Measurements from ENCODE around the gene ARR3.

ARR3 gene

DNA sequence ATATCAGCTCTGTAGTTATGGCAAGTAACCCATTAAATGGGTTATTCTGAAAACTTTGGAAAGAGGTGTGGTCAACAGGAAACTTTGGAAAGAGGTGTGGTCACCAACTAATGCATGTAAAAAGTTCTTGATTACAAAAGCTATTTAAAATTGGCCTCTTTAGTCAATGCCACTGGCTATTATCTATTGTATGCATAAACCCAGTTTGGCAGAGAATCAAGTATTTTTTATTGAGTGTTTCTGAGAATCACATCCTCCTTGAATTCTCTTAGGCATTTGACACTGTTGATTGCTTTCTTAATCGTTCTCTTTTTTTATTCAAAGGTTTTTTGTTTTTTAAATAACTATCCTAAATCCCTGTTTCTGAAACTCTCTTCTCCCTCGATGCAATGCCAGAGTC is 15.6 kb upstream of the ARR3 start:
- H3K4me3 ChIP-seq (replicated peaks; ENCODE audit: low read depth, low read length), result no peak overlapping the region
- TF ChIP-seq, protein P1, sequence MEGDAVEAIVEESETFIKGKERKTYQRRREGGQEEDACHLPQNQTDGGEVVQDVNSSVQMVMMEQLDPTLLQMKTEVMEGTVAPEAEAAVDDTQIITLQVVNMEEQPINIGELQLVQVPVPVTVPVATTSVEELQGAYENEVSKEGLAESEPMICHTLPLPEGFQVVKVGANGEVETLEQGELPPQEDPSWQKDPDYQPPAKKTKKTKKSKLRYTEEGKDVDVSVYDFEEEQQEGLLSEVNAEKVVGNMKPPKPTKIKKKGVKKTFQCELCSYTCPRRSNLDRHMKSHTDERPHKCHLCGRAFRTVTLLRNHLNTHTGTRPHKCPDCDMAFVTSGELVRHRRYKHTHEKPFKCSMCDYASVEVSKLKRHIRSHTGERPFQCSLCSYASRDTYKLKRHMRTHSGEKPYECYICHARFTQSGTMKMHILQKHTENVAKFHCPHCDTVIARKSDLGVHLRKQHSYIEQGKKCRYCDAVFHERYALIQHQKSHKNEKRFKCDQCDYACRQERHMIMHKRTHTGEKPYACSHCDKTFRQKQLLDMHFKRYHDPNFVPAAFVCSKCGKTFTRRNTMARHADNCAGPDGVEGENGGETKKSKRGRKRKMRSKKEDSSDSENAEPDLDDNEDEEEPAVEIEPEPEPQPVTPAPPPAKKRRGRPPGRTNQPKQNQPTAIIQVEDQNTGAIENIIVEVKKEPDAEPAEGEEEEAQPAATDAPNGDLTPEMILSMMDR (IDR thresholded peaks at IDR 0.05; ENCODE audit: insufficient read depth, low read length, poor library complexity, severe bottlenecking), result no peak
- no peaks in the 10 kb centered on the region for H3K36me3 ChIP-seq (ENCODE audit: control insufficient read depth, insufficient read depth, low read length)
- no peaks in the 10 kb centered on the region for H3K27me3 ChIP-seq (replicated peaks; ENCODE audit: control insufficient read depth, insufficient read depth, low read length)
- DNase-seq (ENCODE audit: extremely low read depth, insufficient read length), result no peak

DNA sequence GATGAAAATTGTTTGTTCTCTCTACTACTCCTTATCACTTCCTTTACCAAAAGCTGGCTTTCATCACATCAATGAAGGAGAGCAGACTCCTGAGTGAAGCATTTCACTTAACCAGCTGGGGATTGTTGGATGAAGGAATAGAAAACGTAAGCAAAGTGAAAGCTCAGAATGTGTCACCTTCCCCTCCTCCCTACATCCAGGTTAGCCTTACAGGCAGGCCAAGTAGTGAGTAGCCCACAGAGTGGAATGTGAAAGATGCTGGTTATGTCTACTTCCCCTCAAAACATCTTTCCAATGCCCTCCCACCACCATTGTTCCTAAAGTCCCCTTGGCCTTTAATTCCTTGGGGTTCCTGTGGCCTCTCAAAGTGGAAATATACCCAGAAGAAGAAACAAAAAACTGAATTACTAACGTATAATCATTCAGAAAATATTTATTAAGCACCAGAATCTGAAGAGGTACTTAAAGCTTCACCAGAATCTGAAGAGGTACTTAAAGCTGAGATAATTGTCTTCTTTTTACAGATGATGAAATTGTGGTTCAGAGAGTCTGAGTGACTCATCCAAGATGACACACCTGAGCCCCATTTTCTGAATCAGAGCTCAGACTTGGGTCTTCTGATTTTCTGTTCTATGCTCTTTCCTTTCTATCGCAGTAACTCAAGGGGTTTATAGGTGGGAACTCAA is 14.6 kb upstream of the ARR3 start:
- DNase-seq (ENCODE audit: extremely low read depth, insufficient read length), result no peak
- Histone ChIP-seq H3K36me3 (ENCODE audit: control insufficient read depth, insufficient read depth, low read length) (no peaks in the 10 kb centered on the region), H3K4me3 (replicated peaks; ENCODE audit: low read depth, low read length) (no peak overlapping the region), H3K27me3 (replicated peaks; ENCODE audit: control insufficient read depth, insufficient read depth, low read length) (no peaks in the 10 kb centered on the region)
- TF ChIP-seq, protein P1 (IDR thresholded peaks at IDR 0.05; ENCODE audit: insufficient read depth, low read length, poor library complexity, severe bottlenecking), result no peak

DNA sequence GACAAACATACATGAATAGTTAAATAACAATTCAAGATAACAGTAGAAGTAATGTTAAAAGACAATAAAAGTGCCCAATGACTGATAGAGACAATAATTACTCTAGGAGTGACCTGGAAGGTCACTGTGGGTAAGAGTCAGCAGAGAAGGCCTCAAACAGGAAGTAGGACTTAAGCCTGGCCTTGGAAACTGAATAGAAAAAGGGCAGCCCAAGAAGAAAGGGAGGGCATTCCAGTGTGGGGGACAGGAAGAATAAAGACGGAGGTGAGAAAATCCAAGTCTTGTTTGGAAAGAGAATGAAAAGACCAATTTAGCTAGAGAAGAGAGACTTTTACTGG is 14.1 kb upstream of the ARR3 start:
- TF ChIP-seq, protein P1 (IDR thresholded peaks at IDR 0.05; ENCODE audit: insufficient read depth, low read length, poor library complexity, severe bottlenecking), result no peak
- H3K27me3 ChIP-seq (replicated peaks; ENCODE audit: control insufficient read depth, insufficient read depth, low read length), result no peaks in the 10 kb centered on the region
- H3K4me3 ChIP-seq (replicated peaks; ENCODE audit: low read depth, low read length), result no peak overlapping the region
- no peaks in the 10 kb centered on the region for H3K36me3 ChIP-seq (ENCODE audit: control insufficient read depth, insufficient read depth, low read length)
- no peak for DNase-seq (ENCODE audit: extremely low read depth, insufficient read length)

DNA sequence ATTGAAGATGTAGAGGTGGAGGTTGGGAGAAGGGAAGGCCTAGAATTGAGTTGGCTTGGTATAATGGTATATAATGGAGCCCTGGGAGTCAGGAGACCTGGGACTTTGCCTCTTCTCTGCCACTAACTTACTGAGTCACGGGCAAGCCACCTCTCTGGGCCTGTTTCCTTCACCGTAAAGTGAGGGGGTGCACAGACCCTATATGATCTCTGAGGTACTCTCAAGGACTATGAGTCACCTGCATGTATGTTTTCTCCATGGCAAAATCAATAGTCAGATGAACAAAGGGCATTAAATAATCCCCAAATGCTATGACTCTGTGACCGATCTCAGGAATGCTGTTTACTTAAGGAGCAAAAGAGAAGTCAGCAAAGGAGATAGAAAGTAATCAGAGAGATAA is 13.2 kb upstream of the ARR3 start:
- Histone ChIP-seq H3K27me3 (replicated peaks; ENCODE audit: control insufficient read depth, insufficient read depth, low read length) (no peaks in the 10 kb centered on the region), H3K4me3 (replicated peaks; ENCODE audit: low read depth, low read length) (no peak overlapping the region), H3K36me3 (ENCODE audit: control insufficient read depth, insufficient read depth, low read length) (no peaks in the 10 kb centered on the region)
- DNase-seq (ENCODE audit: extremely low read depth, insufficient read length), result no peak
- TF ChIP-seq, protein P1 (IDR thresholded peaks at IDR 0.05; ENCODE audit: insufficient read depth, low read length, poor library complexity, severe bottlenecking), result no peak

DNA sequence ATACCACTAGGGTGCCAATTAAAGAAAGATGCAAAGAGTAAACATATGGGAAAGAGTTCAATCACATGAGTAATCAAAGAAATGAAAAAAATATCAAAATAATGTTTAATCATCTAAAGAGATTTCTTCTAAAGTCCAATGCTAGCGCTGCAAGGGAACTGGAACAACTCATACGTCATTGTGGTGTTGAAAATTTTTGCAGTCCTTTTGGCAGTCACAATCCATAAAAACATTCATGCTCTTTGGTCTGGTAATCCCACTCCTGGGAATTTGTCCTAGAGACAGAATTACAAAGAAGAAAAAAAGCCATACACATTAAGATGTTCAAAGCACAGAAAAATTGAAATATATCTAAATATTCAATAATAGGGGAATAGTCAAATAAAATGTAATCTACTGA is 12.7 kb upstream of the ARR3 start:
- TF ChIP-seq, protein P1 (IDR thresholded peaks at IDR 0.05; ENCODE audit: insufficient read depth, low read length, poor library complexity, severe bottlenecking), result no peak
- Histone ChIP-seq H3K4me3 (replicated peaks; ENCODE audit: low read depth, low read length) (no peak overlapping the region), H3K27me3 (replicated peaks; ENCODE audit: control insufficient read depth, insufficient read depth, low read length) (no peaks in the 10 kb centered on the region), H3K36me3 (ENCODE audit: control insufficient read depth, insufficient read depth, low read length) (no peaks in the 10 kb centered on the region)
- DNase-seq (ENCODE audit: extremely low read depth, insufficient read length), result no peak
